Choroid plexus epithelial cell (primary cell): ENCODE results near the gene TMEM186.
"Not testable (repeated sequence)": the region's sequence is repeated elsewhere in the genome, so short reads cannot be mapped to it uniquely, and the experiment has no call there.

Experiments used
- DNase-seq: peaks from one replicate; pipeline ENCODE4 v3.0.0-alpha.2; 2010; ENCODE audit warnings: low read depth
- H3K4me3 ChIP-seq: 2 replicates; pipeline ENCODE4 v1.5.1; 2011; ENCODE audit warnings: low read depth, mild to moderate bottlenecking, control low read depth, low read length, moderate library complexity
- CTCF ChIP-seq: conservative IDR thresholded peaks from 2 replicates; pipeline ENCODE4 v1.5.1; 2011; ENCODE audit warnings: low read depth, mild to moderate bottlenecking, control low read depth, inconsistent platforms, low read length, moderate library complexity

TMEM186 gene

GRCh38 chr16:8796469-8797363 is 723 bp downstream of the TMEM186 start:
- no peak for DNase-seq
- no peak for TF ChIP-seq CTCF
- peak overlapping the region; percentile 91 for H3K4me3 ChIP-seq

GRCh38 chr16:8795818-8796217 is 1.6 kb downstream of the TMEM186 start:
- no peak for DNase-seq
- no peak for TF ChIP-seq CTCF
- no peak overlapping the region for H3K4me3 ChIP-seq

- DNase-seq: no peak
- TF ChIP-seq CTCF: no peak
- H3K4me3 ChIP-seq: no peak overlapping the region
Measured at GRCh38 chr16:8795091-8795490, 2.3 kb downstream of the TMEM186 start.

GRCh38 chr16:8788578-8789172 is 8.8 kb downstream of the TMEM186 start:
- no peak for TF ChIP-seq CTCF
- H3K4me3 ChIP-seq: no peak overlapping the region
- no peak for DNase-seq

- H3K4me3 ChIP-seq, DNase-seq: not testable (repeated sequence)
Measured at GRCh38 chr16:8786316-8786715, 11.1 kb downstream of the TMEM186 start.

GRCh38 chr16:8785408-8785807 is 12.0 kb downstream of the TMEM186 start:
- no peak for DNase-seq
- TF ChIP-seq CTCF: no peak
- no peak overlapping the region for H3K4me3 ChIP-seq

GRCh38 chr16:8782673-8783072 is 14.8 kb downstream of the TMEM186 start:
- no peak for TF ChIP-seq CTCF
- DNase-seq: no peak
- no peak overlapping the region for H3K4me3 ChIP-seq
